D721Med (cell line): ENCODE results near the gene RNF208.
"Not testable (repeated sequence)": the region's sequence is repeated elsewhere in the genome, so short reads cannot be mapped to it uniquely, and the experiment has no call there.

Source experiments
- DNase-seq: peaks from one replicate; pipeline ENCODE4 v3.0.0; 2011; ENCODE audit warnings: low spot score; ENCODE audit not compliant: insufficient read length
- FAIRE-seq: peaks from 2 replicates; lab custom pipeline; 2011; peaks lifted over from hg19 to GRCh38; lab: Jason Lieb, UNC
- TF ChIP-seq, protein P1 (sequence below): IDR thresholded peaks from 2 replicates; pipeline ENCODE4 v1.5.1; 2012; ENCODE audit warnings: mild to moderate bottlenecking, control low read depth; ENCODE audit not compliant: insufficient read depth; ENCODE audit errors: missing control alignments

RNF208 gene

GRCh38 chr9:137244486-137245449, 22.7 kb upstream of the RNF208 start:
- TF ChIP-seq, protein P1, sequence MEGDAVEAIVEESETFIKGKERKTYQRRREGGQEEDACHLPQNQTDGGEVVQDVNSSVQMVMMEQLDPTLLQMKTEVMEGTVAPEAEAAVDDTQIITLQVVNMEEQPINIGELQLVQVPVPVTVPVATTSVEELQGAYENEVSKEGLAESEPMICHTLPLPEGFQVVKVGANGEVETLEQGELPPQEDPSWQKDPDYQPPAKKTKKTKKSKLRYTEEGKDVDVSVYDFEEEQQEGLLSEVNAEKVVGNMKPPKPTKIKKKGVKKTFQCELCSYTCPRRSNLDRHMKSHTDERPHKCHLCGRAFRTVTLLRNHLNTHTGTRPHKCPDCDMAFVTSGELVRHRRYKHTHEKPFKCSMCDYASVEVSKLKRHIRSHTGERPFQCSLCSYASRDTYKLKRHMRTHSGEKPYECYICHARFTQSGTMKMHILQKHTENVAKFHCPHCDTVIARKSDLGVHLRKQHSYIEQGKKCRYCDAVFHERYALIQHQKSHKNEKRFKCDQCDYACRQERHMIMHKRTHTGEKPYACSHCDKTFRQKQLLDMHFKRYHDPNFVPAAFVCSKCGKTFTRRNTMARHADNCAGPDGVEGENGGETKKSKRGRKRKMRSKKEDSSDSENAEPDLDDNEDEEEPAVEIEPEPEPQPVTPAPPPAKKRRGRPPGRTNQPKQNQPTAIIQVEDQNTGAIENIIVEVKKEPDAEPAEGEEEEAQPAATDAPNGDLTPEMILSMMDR, result no peak
- DNase-seq, result no peak
- no peak for FAIRE-seq

DNA sequence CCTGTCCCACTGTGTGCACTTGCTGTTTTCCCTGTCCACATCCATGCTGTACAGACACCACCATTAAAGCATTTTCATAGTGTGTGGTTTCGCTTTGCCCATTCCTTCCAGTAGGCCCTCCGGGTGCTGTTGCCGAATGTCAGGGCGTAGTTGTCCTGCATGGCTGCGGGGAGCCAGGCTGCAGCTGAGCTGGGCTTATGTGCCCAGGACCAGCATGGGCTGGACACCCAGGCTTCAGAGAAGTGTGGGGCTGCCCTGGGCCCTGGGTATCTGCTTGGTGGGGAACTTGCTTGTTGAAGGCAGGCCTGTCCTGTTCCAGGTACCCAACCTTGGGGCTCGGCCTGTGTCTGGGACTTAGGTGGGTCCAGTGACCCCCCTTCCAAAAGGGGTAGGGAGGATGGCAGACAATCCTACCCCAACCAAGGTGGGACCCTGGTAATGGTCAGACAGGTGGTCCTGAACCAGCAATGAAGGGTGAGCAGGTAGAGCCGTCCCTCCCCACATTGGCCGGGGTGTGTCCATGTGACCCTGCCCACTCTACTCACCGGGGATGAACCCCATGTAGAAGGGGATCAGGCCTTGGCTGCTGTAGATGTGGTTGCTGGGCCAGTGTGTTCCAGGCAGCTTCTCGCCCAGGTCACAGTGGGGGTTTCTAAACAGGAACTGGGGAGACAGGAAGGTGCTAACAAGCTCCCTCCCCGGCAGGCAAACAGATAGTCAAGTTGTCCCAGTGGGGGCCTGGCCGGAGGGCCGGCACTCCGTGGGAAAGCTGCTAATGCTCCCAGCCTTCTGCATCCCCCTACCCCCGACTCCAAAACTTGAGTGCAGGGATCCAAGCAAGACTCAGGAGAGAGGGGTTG, 21.8 kb upstream of the RNF208 start:
- FAIRE-seq (no peak), DNase-seq (no peak)
- TF ChIP-seq, protein P1, result no peak

DNA sequence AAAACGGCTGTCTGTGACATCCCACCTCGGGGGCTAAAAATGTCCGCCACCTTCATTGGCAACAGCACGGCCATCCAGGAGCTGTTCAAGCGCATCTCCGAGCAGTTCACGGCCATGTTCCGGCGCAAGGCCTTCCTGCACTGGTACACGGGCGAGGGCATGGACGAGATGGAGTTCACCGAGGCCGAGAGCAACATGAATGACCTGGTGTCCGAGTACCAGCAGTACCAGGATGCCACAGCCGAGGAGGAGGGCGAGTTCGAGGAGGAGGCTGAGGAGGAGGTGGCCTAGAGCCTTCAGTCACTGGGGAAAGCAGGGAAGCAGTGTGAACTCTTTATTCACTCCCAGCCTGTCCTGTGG, 21.2 kb upstream of the RNF208 start:
- not testable (repeated sequence) for DNase-seq, FAIRE-seq

DNA sequence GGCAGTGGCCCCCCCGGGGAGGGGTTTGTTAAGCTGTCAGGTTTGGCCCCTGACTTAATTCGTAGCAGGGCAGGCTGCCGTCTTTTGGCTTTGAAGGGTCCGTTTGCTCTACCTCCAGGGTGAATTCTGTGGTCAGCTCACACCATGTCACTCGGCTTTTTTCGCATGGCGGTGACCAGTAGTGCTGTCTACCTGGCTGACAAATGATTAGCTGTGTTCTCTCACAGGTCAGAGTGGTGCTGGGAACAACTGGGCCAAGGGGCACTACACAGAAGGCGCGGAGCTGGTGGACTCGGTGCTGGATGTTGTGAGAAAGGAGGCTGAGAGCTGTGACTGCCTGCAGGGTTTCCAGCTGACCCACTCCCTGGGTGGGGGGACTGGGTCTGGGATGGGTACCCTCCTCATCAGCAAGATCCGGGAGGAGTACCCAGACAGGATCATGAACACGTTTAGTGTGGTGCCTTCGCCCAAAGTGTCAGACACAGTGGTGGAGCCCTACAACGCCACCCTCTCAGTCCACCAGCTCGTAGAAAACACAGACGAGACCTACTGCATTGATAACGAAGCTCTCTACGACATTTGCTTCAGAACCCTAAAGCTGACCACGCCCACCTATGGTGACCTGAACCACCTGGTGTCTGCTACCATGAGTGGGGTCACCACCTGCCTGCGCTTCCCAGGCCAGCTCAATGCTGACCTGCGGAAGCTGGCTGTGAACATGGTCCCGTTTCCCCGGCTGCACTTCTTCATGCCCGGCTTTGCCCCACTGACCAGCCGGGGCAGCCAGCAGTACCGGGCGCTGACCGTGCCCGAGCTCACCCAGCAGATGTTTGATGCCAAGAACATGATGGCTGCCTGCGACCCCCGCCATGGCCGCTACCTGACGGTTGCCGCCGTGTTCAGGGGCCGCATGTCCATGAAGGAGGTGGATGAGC, 20.5 kb upstream of the RNF208 start:
- TF ChIP-seq, protein P1, result no peak
- FAIRE-seq, result no peak
- no peak for DNase-seq

DNA sequence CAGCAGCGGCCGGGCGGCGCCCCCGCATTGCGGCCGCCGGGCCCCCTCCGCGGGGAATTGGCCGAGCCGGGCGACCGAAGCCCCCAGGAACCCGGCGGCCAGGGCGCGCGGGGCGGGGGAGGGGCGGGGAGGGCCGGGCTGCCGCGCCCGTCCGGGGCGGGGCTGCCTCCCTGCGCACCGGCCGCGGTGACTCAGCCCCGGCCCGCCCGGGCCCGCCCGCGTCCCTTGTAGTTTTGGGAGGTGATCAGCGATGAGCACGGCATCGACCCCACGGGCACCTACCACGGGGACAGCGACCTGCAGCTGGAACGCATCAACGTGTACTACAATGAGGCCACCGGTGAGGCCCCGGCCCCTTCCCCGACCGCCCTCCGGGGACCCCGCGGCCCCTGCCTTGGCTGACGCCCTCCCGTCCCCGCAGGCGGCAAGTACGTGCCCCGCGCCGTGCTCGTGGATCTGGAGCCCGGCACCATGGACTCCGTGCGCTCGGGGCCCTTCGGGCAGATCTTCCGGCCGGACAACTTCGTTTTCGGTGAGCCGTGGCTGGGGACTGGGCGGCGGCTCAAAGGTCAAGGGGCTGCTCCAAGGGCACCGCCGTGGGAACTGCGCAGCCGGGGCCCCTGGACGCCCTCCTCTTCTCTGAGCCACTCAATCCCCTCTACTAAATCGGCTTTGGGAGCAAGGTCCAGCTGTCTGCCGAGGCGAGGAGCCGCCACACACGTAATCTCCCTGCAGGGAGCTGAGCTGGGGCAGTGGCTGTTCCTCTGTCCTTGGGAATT, 19.6 kb upstream of the RNF208 start:
- TF ChIP-seq, protein P1, result no peak
- DNase-seq (no peak), FAIRE-seq (no peak)

GRCh38 chr9:137240841-137241489, 18.9 kb upstream of the RNF208 start, which contains the start of gene TUBB4B:
TUBB4B (plus strand) TSS chr9:137241287; CDS start chr9:137241361, 74 bp downstream.
- peak; percentile 81 for FAIRE-seq
- TF ChIP-seq, protein P1, result no peak
- peak; percentile 96 for DNase-seq
